ENCODE results near the gene ELF4. TPM values are rescaled to one million over a fixed set of nuclear protein-coding genes. Genes with fewer than 3 reads are reported as not detected.
A peak's percentile ranks its signal among the peaks of the same experiment; 100 is the strongest.

The ELF4 gene
- total RNA-seq, 2 experiments from 2014 or later: 46.0 to 49.5 TPM

DNA sequence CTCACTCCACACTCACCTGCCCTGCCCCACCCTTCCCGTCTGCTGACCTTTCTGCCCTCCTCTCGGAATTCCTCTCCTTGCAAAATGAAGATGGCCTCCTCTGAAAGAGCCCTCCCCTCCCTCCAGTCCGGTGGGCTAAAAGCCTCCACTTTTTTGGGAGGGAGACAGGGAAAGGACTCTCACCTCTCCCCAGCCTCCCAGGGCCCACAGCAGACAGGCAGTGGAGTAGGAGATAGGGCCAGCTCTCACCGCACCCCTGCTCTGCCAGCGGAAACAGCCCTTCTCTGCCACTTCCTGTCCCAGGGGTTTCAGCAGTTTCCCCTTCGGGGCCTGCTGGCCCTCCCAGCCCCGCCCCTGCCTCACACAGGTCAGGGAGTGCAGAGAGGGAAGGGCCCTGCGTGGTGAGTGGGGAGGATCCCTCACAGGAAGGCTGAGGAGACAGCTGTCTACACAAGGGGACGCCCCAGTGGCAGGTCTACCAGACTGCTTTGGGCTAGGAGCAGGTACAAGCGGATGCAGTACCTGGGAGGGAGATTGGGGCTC is 18.2 kb downstream of the ELF4 start:
- H3K4me1 Mint-ChIP-seq: peaks cover 66% of the 10 kb centered on the region
- peak; percentile 92 for DNase-seq
- H3K9me3 Mint-ChIP-seq: no peaks in the 10 kb centered on the region
- H3K36me3 Mint-ChIP-seq (ENCODE audit: low read depth): peaks cover 14% of the 10 kb centered on the region
- peak overlapping the region; percentile 95 for H3K27ac Mint-ChIP-seq
- CTCF ChIA-PET: interaction anchor here (0.5 kb wide), 1 partner anchor 40 kb away, joined by 3 read pairs; no protein-coding TSS in a partner anchor
- no peaks in the 10 kb centered on the region for H3K27me3 Mint-ChIP-seq
- peak overlapping the region; percentile 82 for H3K4me3 Mint-ChIP-seq
- POLR2A ChIA-PET: no interaction called here

- Mint-ChIP-seq H3K36me3 (ENCODE audit: low read depth) (peaks cover 28% of the 10 kb centered on the region), H3K27me3 (no peaks in the 10 kb centered on the region), H3K27ac (peak overlapping the region; percentile 89), H3K9me3 (no peaks in the 10 kb centered on the region), H3K4me1 (peaks cover 69% of the 10 kb centered on the region), H3K4me3 (peak overlapping the region; percentile 43)
- ChIA-PET POLR2A (no interaction called here), CTCF (interaction anchor here (1.0 kb wide), 1 partner anchor 30 kb away, joined by 3 read pairs; no protein-coding TSS in a partner anchor)
- DNase-seq: no peak
Observed at GRCh38 chrX:130090364-130090763, 19.9 kb downstream of the ELF4 start.

- CTCF ChIA-PET: interaction anchor here (0.6 to 2.5 kb wide), 9 partner anchors 22 to 1679 kb away, joined by 3 to 8 read pairs (median 4); no protein-coding TSS in a partner anchor
- H3K27me3 Mint-ChIP-seq: no peaks in the 10 kb centered on the region
- peak overlapping the region; percentile 94 for H3K27ac Mint-ChIP-seq
- H3K4me3 Mint-ChIP-seq: peak overlapping the region; percentile 78
- H3K36me3 Mint-ChIP-seq (ENCODE audit: low read depth): peaks cover 36% of the 10 kb centered on the region
- H3K4me1 Mint-ChIP-seq: peaks cover 73% of the 10 kb centered on the region
- POLR2A ChIA-PET: interaction anchor here (0.7 kb wide), 1 partner anchor 109 kb away, joined by 3 read pairs; no protein-coding TSS in a partner anchor
- no peaks in the 10 kb centered on the region for H3K9me3 Mint-ChIP-seq
- peak; percentile 85 for DNase-seq
Observed at GRCh38 chrX:130086447-130087206, 23.7 kb downstream of the ELF4 start.

- ChIA-PET POLR2A (interaction anchor here (0.7 kb wide), 1 partner anchor 109 kb away, joined by 3 read pairs; no protein-coding TSS in a partner anchor), CTCF (interaction anchor here (0.6 to 2.5 kb wide), 9 partner anchors 10 to 1680 kb away, joined by 3 to 8 read pairs (median 4); no protein-coding TSS in a partner anchor)
- no peaks in the 10 kb centered on the region for H3K27me3 Mint-ChIP-seq
- peaks cover 77% of the 10 kb centered on the region for H3K4me1 Mint-ChIP-seq
- H3K9me3 Mint-ChIP-seq: no peaks in the 10 kb centered on the region
- peak overlapping the region; percentile 94 for H3K27ac Mint-ChIP-seq
- DNase-seq: no peak
- H3K4me3 Mint-ChIP-seq: peak overlapping the region; percentile 78
- peaks cover 39% of the 10 kb centered on the region for H3K36me3 Mint-ChIP-seq (ENCODE audit: low read depth)
Observed at GRCh38 chrX:130085551-130086446, 24.5 kb downstream of the ELF4 start.

GRCh38 chrX:130084631-130085237 is 25.6 kb downstream of the ELF4 start:
- DNase-seq: peak; percentile 15
- POLR2A ChIA-PET: no interaction called here
- H3K27ac Mint-ChIP-seq: peak overlapping the region; percentile 94
- peak overlapping the region; percentile 78 for H3K4me3 Mint-ChIP-seq
- peaks cover 79% of the 10 kb centered on the region for H3K4me1 Mint-ChIP-seq
- CTCF ChIA-PET: interaction anchor here (0.7 to 1.8 kb wide), 7 partner anchors 11 to 110 kb away, joined by 3 to 7 read pairs (median 3); no protein-coding TSS in a partner anchor
- H3K27me3 Mint-ChIP-seq: no peaks in the 10 kb centered on the region
- no peaks in the 10 kb centered on the region for H3K9me3 Mint-ChIP-seq
- peaks cover 40% of the 10 kb centered on the region for H3K36me3 Mint-ChIP-seq (ENCODE audit: low read depth)

- Mint-ChIP-seq H3K4me1 (peaks cover 76% of the 10 kb centered on the region), H3K4me3 (peak overlapping the region; percentile 78), H3K36me3 (ENCODE audit: low read depth) (peaks cover 39% of the 10 kb centered on the region), H3K27me3 (no peaks in the 10 kb centered on the region), H3K27ac (peak overlapping the region; percentile 94), H3K9me3 (no peaks in the 10 kb centered on the region)
- POLR2A ChIA-PET: no interaction called here
- DNase-seq: no peak
- CTCF ChIA-PET: interaction anchor here (0.7 to 2.1 kb wide), 4 partner anchors 23 to 109 kb away, joined by 3 to 10 read pairs (median 5); no protein-coding TSS in a partner anchor
Observed at GRCh38 chrX:130083656-130084382, 26.5 kb downstream of the ELF4 start.

DNA sequence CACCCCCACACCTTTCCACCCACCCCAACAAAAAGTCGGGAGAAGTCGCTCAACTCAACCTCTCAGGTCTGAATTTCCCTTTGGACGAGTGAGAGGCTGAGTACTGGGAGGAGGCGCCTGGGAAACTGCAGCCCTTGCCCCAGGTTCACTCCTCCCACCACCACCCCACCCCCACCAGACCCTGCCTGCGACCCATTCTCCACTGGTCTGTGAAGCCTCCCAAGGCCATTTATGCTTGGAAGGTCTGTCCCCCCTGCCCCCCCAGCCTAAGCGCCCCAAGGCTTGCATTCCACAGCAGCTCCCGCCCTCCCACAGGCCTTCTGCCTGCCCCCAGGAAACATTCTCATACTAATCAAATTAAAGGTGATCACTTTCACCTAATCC is 27.2 kb downstream of the ELF4 start:
- no peaks in the 10 kb centered on the region for H3K27me3 Mint-ChIP-seq
- H3K4me1 Mint-ChIP-seq: peaks cover 70% of the 10 kb centered on the region
- H3K9me3 Mint-ChIP-seq: no peaks in the 10 kb centered on the region
- peak overlapping the region; percentile 78 for H3K4me3 Mint-ChIP-seq
- ChIA-PET CTCF (interaction anchor here (1.0 to 2.1 kb wide), 3 partner anchors 37 to 82 kb away, joined by 3 to 10 read pairs (median 4); partner anchors contain the start of gene AIFM1), POLR2A (no interaction called here)
- no peak for DNase-seq
- peaks cover 39% of the 10 kb centered on the region for H3K36me3 Mint-ChIP-seq (ENCODE audit: low read depth)
- H3K27ac Mint-ChIP-seq: peak overlapping the region; percentile 94

GRCh38 chrX:130082244-130083106 is 27.8 kb downstream of the ELF4 start:
- Mint-ChIP-seq H3K36me3 (ENCODE audit: low read depth) (peaks cover 36% of the 10 kb centered on the region), H3K9me3 (no peaks in the 10 kb centered on the region), H3K4me1 (peaks cover 64% of the 10 kb centered on the region), H3K27me3 (no peaks in the 10 kb centered on the region), H3K27ac (peak overlapping the region; percentile 87), H3K4me3 (peak overlapping the region; percentile 68)
- POLR2A ChIA-PET: no interaction called here
- DNase-seq: peak; percentile 88
- CTCF ChIA-PET: interaction anchor here (1.0 to 4.0 kb wide), 6 partner anchors 14 to 110 kb away, joined by 3 to 29 read pairs (median 7); partner anchors contain the start of gene AIFM1

GRCh38 chrX:130081421-130082045 is 28.8 kb downstream of the ELF4 start:
- H3K27ac Mint-ChIP-seq: peak overlapping the region; percentile 87

DNA sequence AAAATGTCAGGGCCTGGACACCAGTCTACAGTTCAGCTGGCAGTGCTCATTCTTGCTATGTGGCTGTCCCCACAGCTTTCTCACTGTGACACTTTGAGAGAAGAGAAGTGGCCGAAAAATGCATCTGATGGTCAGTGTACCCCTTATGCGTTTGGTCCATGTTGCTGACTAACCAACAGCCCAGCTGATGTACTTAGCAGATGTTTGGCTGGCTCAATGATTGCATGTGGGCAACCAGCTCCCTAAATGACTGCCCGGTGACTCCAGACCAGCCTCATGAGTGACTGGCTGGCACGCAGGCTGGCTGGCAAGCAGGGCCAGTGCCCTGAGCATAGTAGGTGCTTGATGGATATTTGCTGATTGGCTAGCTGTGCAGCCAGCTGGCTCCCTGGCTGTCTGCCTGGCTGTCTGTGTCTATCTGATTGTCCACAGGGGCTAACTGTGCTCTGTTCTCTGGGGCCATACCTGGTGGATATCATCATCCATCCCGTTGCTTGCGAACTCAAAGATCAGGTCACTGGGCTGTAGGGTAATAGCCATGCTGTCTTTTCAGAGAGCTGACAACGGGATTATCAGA is 29.4 kb downstream of the ELF4 start:
- Mint-ChIP-seq H3K27ac (peak overlapping the region; percentile 84), H3K4me3 (peak overlapping the region; percentile 55), H3K27me3 (no peaks in the 10 kb centered on the region), H3K9me3 (no peaks in the 10 kb centered on the region), H3K36me3 (ENCODE audit: low read depth) (peaks cover 28% of the 10 kb centered on the region), H3K4me1 (peaks cover 56% of the 10 kb centered on the region)
- ChIA-PET CTCF (interaction anchor here (0.6 to 4.0 kb wide), 12 partner anchors 13 to 114 kb away, joined by 3 to 29 read pairs (median 6); partner anchors contain the start of gene AIFM1), POLR2A (no interaction called here)
- DNase-seq: no peak

More at GRCh38 chrX:130081421-130082045, 28.8 kb downstream of the ELF4 start:
- peaks cover 59% of the 10 kb centered on the region for H3K4me1 Mint-ChIP-seq
- ChIA-PET POLR2A (no interaction called here), CTCF (interaction anchor here (1.0 to 4.0 kb wide), 7 partner anchors 13 to 113 kb away, joined by 3 to 29 read pairs (median 9); partner anchors contain the start of gene AIFM1)
- peaks cover 35% of the 10 kb centered on the region for H3K36me3 Mint-ChIP-seq (ENCODE audit: low read depth)
- H3K4me3 Mint-ChIP-seq: peak overlapping the region; percentile 68
- DNase-seq: no peak
- no peaks in the 10 kb centered on the region for H3K27me3 Mint-ChIP-seq
- H3K9me3 Mint-ChIP-seq: no peaks in the 10 kb centered on the region

Data from activated CD4-positive, alpha-beta T cell treated with anti-CD3 and anti-CD28 coated beads, Interleukin-2, amount 10 ng/mL, durations not matched to agents 7 days and 5 days (primary cell).